Activated B cell treated with CpG ODN at 0.5 μM for 24 hours (primary cell): ENCODE data around the gene GSK3A. TPM values are rescaled to one million over a fixed set of nuclear protein-coding genes. Genes with fewer than 3 reads are reported as not detected.
A peak's percentile ranks its signal among the peaks of the same experiment; 100 is the strongest.

Experiments used
- ATAC-seq: fragments of 200-7000 bp; cut with Tn5 transposase; one replicate; pipeline ENCODE4 v1.10.0; 2021; ENCODE audit warnings: low read depth, mild to moderate bottlenecking, moderate library complexity
- CTCF ChIA-PET: fragments of 350-600 bp; sonication (Branson Sonifier 250); formaldehyde crosslinking; loops from one replicate; lab custom pipeline; 2021; ENCODE audit warnings: antibody characterized with exemption; lab: Charles Lee
- POLR2A ChIA-PET: fragments of 350-600 bp; sonication (Branson Sonifier 250); formaldehyde crosslinking; loops from one replicate; lab custom pipeline; 2021; ENCODE audit warnings: antibody characterized with exemption; lab: Charles Lee
- DNase-seq: peaks from one replicate; pipeline ENCODE4 v3.0.0; 2022
- H3K27ac Mint-ChIP-seq: one replicate; pipeline ENCODE4 v1.8.0; 2020; ENCODE audit warnings: mixed read lengths
- H3K27me3 Mint-ChIP-seq: one replicate; pipeline ENCODE4 v1.8.0; 2021; ENCODE audit warnings: mixed read lengths
- H3K36me3 Mint-ChIP-seq: one replicate; pipeline ENCODE4 v1.8.0; 2021; ENCODE audit warnings: low read depth, mixed read lengths
- H3K4me1 Mint-ChIP-seq: one replicate; pipeline ENCODE4 v1.8.0; 2021; ENCODE audit warnings: mixed read lengths
- H3K4me3 Mint-ChIP-seq: one replicate; pipeline ENCODE4 v1.8.0; 2020; ENCODE audit warnings: mild to moderate bottlenecking, mixed read lengths
- H3K9me3 Mint-ChIP-seq: one replicate; pipeline ENCODE4 v1.8.0; 2020; ENCODE audit warnings: mixed read lengths
- intact Hi-C: fragments of 100-400 bp; cut with micrococcal nuclease; formaldehyde crosslinking; loops from one replicate; pipeline ENCODE4 v1.15.1; 2024
- total RNA-seq: library from RNA; stranded (reverse); gene quantifications from 2 replicates; pipeline ENCODE4 v1.2.3, GENCODE V29; 2022
- TF ChIP-seq, protein P1 (sequence below): fragments of 200-600 bp; IDR thresholded peaks from one replicate; pipeline ENCODE4 v1.8.0; 2022; ENCODE audit warnings: antibody characterized with exemption, mild to moderate bottlenecking

Gene GSK3A
- total RNA-seq, 1 donor from 2014 or later: 38.6 TPM

DNA sequence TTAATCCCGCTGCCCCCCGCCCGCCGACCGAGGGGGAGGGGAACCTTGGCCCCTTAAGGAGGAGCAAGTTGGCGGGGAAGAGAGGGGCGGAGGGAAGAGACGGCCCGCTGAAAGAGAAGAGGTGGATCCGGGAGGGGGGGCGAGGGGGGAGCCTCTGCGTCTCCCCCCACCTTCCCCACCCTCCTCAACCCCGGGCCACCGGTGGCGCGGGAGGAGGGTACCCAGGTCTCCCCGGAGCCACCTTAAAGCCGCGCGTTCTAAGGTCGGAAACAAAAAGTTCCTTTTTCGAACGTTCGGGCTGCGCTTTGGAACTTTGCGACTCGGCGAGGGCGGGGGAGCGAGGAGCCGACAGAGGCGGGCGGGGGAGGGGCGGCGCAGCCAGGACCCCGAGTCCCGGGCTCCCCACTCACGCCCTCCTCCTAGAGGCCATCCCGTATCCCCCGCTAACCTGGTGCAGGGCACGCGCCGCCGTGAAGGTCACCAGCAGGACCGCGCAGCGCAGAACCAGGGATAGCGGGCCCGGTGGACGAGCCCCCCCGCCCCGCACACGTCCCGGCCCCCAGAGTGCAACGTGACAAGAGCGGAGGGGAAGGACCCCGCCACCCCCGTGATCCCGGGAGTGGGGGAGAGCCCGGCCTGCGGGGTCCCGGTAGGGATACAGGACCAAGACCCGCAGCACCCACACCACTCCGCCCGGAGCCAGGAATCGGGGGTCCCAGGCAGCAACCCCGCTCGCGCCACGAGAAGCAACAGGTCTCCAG lies 11.9 kb upstream of the GSK3A start:
- intact Hi-C loops: loop anchor here (1.0 kb wide), 1 partner anchor 26 kb away; no protein-coding TSS in a partner anchor
- POLR2A ChIA-PET: interaction anchor here (0.6 to 3.0 kb wide), 2 partner anchors 11 to 389 kb away, joined by 4 to 19 read pairs; partner anchors contain the start of gene GSK3A
- TF ChIP-seq, protein P1, sequence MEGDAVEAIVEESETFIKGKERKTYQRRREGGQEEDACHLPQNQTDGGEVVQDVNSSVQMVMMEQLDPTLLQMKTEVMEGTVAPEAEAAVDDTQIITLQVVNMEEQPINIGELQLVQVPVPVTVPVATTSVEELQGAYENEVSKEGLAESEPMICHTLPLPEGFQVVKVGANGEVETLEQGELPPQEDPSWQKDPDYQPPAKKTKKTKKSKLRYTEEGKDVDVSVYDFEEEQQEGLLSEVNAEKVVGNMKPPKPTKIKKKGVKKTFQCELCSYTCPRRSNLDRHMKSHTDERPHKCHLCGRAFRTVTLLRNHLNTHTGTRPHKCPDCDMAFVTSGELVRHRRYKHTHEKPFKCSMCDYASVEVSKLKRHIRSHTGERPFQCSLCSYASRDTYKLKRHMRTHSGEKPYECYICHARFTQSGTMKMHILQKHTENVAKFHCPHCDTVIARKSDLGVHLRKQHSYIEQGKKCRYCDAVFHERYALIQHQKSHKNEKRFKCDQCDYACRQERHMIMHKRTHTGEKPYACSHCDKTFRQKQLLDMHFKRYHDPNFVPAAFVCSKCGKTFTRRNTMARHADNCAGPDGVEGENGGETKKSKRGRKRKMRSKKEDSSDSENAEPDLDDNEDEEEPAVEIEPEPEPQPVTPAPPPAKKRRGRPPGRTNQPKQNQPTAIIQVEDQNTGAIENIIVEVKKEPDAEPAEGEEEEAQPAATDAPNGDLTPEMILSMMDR: no peak
- CTCF ChIA-PET: no interaction called here
- ATAC-seq: peak; percentile 49
- H3K27ac Mint-ChIP-seq: peak overlapping the region; percentile 73
- no peaks in the 10 kb centered on the region for H3K9me3 Mint-ChIP-seq
- peaks cover 6% of the 10 kb centered on the region for H3K36me3 Mint-ChIP-seq
- peaks cover 5% of the 10 kb centered on the region for H3K27me3 Mint-ChIP-seq
- H3K4me1 Mint-ChIP-seq: peaks cover 28% of the 10 kb centered on the region
- H3K4me3 Mint-ChIP-seq: peak overlapping the region; percentile 84
- peak; percentile 75 for DNase-seq

DNA sequence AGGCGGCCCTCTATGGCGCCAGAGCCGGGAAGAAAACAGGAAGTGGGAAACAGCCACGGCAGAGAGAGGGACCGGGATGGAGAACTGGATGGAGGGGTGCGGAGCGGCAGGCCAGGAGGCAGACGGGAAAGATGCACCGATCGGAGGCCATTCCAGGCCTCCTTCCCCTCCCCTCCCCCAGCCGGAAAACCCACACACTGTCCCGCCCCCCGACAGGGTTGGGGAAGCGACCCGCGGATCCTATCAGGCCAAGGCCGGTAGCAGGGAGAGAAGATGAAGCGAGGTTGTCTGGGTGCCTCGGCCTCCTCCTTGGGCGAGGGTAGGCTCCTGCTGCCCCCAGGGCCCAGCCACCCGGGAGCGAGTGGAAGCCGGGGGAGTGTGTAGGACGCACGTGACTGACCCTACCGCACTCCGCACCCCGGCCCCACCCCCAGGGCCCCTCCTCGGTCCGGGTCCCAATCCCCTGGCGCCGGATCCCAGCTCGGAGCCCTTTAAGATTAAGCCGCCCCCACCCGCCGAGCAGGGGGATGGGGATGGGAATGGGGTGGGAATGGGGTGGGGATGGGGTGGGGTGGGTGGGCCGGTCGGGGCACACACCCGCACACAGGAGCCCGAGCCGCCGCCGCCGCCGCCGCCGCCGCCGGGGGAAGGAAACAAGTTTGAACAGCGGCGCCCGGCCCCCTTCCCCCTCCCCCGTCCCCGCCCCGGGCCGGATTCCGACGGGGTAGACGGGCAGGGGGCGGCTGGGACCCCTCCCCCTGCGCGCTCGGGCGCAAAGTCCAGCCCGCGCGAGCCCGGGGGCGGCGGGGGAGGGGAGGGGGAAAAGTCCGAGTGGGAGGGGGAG lies 11.1 kb upstream of the GSK3A start:
- CTCF ChIA-PET: no interaction called here

DNA sequence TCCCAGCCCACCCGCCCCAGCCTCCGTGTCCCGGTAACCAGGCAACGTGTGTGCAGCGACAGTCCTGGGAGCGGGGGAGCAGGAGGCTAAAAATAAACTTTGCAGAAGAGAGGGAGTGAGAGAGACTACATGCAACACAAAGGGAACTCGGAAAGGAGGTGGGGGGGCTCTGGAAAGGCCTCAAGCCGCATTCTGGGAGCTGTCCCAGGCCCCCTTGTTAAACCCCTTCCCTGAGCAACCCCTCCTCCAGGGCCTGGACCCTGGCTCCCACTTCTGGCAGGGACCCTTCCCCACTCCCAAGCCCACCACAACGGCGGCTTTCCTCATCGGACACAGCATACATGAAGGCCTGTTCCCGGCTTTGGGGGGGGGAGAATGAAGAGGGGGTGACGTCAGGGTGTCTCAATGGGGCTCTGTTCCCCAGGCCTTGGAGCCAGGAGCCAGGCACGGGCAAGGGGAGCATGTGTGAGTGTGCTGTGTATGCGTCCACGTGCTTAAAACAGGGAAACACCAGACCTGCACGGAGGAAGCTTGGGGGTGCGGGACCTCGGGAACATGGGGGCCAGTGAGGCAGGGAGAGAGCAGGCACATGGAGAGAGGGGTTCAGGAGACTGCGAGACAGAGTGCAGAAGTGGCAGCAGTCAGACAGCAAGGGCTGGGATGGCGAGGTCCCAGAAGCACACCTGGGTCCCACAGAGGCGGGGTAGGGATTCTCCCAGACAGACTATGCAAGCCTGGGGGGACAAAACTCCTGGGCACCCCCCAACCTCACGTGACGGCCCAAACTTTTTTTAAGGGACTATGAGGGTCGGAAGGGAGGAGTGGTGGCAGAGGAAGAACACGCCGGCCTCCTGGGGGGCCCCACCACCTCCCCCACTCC lies 10.2 kb upstream of the GSK3A start:
- POLR2A ChIA-PET: interaction anchor here (0.9 to 3.9 kb wide), 6 partner anchors 10 to 139 kb away, joined by 3 to 19 read pairs (median 4); partner anchors contain the start of genes CIC, GSK3A, PAFAH1B3 and PRR19
- no peak for ATAC-seq
- H3K36me3 Mint-ChIP-seq: peaks cover 13% of the 10 kb centered on the region

More for the DNA sequence above, 11.1 kb upstream of the GSK3A start:
- no peaks in the 10 kb centered on the region for H3K9me3 Mint-ChIP-seq
- DNase-seq: peak; percentile 71
- intact Hi-C loops: loop anchor here (1.0 kb wide), 2 partner anchors 9 to 27 kb away; no protein-coding TSS in a partner anchor
- ATAC-seq: peak; percentile 23
- TF ChIP-seq, protein P1: no peak
- peaks cover 5% of the 10 kb centered on the region for H3K27me3 Mint-ChIP-seq
- H3K36me3 Mint-ChIP-seq: peaks cover 13% of the 10 kb centered on the region
- H3K27ac Mint-ChIP-seq: peak overlapping the region; percentile 74
- peaks cover 28% of the 10 kb centered on the region for H3K4me1 Mint-ChIP-seq
- POLR2A ChIA-PET: interaction anchor here (0.6 to 3.9 kb wide), 4 partner anchors 11 to 388 kb away, joined by 3 to 19 read pairs (median 12); partner anchors contain the start of genes CIC and GSK3A
- H3K4me3 Mint-ChIP-seq: peak overlapping the region; percentile 84

DNA sequence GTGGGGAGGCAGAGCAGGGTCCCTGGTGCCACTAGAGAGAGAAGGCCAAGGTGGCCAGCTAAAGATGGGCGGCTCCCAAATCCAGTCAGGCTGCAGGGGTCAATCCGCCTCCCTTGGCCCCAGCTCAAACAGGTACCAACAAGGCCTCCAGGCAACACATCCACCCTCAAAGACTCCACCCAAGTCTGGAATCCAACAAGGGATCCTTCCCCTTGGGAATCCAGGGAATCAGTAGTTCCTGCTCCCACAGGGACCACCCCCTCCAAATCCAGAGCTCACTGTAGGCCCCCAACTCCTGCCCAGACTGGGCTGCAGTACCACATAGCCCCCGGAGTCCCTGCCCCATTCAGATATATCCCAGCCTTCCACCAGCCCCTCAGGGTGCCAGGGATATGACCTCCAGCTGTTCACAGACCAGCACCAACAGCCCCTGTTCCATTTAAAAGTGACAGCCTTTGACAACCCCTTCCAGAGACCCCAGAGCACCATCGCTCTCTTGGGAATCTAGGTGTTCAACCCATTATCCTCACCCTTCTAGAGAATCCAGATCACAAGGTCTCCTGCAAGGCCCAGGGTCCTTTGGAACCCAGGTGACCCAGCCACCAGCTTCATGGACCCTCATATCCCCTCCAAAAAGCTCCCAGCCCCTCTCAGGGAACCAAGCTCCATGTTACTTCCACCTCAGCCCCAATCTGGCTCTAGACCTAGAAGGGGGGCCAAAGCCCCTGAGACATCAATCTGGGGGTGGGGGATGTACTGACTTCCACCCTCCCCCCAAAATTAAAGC lies 9.4 kb upstream of the GSK3A start:
- H3K4me1 Mint-ChIP-seq: peaks cover 29% of the 10 kb centered on the region
- DNase-seq (no peak), ATAC-seq (no peak)
- ChIA-PET POLR2A (interaction anchor here (0.5 to 3.9 kb wide), 8 partner anchors 9 to 138 kb away, joined by 3 to 19 read pairs (median 5); partner anchors contain the start of genes CIC, GSK3A, PAFAH1B3 and PRR19), CTCF (no interaction called here)
- H3K9me3 Mint-ChIP-seq: no peaks in the 10 kb centered on the region
- TF ChIP-seq, protein P1: no peak
- intact Hi-C loops: no loop called here
- peaks cover 13% of the 10 kb centered on the region for H3K36me3 Mint-ChIP-seq
- peaks cover 5% of the 10 kb centered on the region for H3K27me3 Mint-ChIP-seq
- peak overlapping the region; percentile 12 for H3K27ac Mint-ChIP-seq
- H3K4me3 Mint-ChIP-seq: peak overlapping the region; percentile 80

More for the DNA sequence above, 10.2 kb upstream of the GSK3A start:
- Mint-ChIP-seq H3K27ac (peak overlapping the region; percentile 74), H3K27me3 (peaks cover 5% of the 10 kb centered on the region), H3K4me3 (peak overlapping the region; percentile 80), H3K4me1 (peaks cover 28% of the 10 kb centered on the region), H3K9me3 (no peaks in the 10 kb centered on the region)
- intact Hi-C loops: loop anchor here (1.0 kb wide), 1 partner anchor 8 kb away; no protein-coding TSS in a partner anchor
- CTCF ChIA-PET: no interaction called here
- no peak for DNase-seq
- TF ChIP-seq, protein P1: no peak
